Right atrium auricular region (tissue), 2 donors: ENCODE results near the gene ATRAID. TPM values are rescaled to one million over a fixed set of nuclear protein-coding genes. Genes with fewer than 3 reads are reported as not detected.

Experiments used
- DNase-seq: peaks from one replicate; pipeline ENCODE4 v3.0.0-alpha.2; 2019; ENCODE audit warnings: low spot score
- H3K27ac ChIP-seq, 2 donors: fragments of 200-600 bp; sonication (generic); 1 replicate in 1 of 2; 2 replicates in 1 of 2; pipeline ENCODE4 v1.5.1; 2016 to 2019
- H3K27me3 ChIP-seq, 2 donors: fragments of 200-600 bp; sonication (generic); one replicate each; pipeline versions ENCODE4 v1.5.1 to v1.6.0; 2017 to 2019
- H3K36me3 ChIP-seq: fragments of 200-600 bp; sonication (generic); one replicate; pipeline ENCODE4 v1.5.1; 2016
- H3K4me1 ChIP-seq, 2 donors: fragments of 200-600 bp; sonication (generic); one replicate each; pipeline versions ENCODE4 v1.5.1 to v1.6.0; 2017 to 2019
- H3K4me3 ChIP-seq, 2 donors: fragments of 200-600 bp; sonication (generic); 1 replicate in 1 of 2; 2 replicates in 1 of 2; pipeline ENCODE4 v1.5.1; 2017 to 2019; ENCODE audit warnings: mild to moderate bottlenecking in 1 of 2, moderate library complexity in 1 of 2
- H3K9me3 ChIP-seq, 2 donors: fragments of 200-600 bp; sonication (generic); one replicate each; pipeline ENCODE4 v1.5.1; 2019
- CTCF ChIP-seq, 2 donors: fragments of 200-600 bp; sonication (generic); IDR thresholded peaks; one replicate each; pipeline ENCODE4 v1.5.1; 2019; ENCODE audit warnings: antibody characterized with exemption in 2 of 2
- total RNA-seq, 2 donors: library from RNA; depleted of rRNA; stranded (reverse); fragments of >200 nt; gene quantifications; one replicate each; pipeline ENCODE4 v1.1.0, GENCODE V29; 2016

ATRAID gene
- total RNA-seq, 2 donors from 2014 or later: 193 TPM

GRCh38 chr2:27201675-27202074 is 10.2 kb upstream of the ATRAID start:
- DNase-seq: no peak
- H3K27ac ChIP-seq: no peak overlapping the region
- H3K4me1 ChIP-seq: no peaks in the 10 kb centered on the region
- H3K9me3 ChIP-seq: no peaks in the 10 kb centered on the region
- TF ChIP-seq CTCF (IDR thresholded peaks at IDR 0.05): no peak
- H3K4me3 ChIP-seq: no peak overlapping the region
- peaks cover 47% of the 10 kb centered on the region for H3K36me3 ChIP-seq
- no peaks in the 10 kb centered on the region for H3K27me3 ChIP-seq

GRCh38 chr2:27202854-27203253 is 9.0 kb upstream of the ATRAID start:
- Histone ChIP-seq H3K9me3 (no peaks in the 10 kb centered on the region), H3K36me3 (peaks cover 56% of the 10 kb centered on the region)

GRCh38 chr2:27203741-27204140 is 8.1 kb upstream of the ATRAID start:
- peaks cover 56% of the 10 kb centered on the region for H3K36me3 ChIP-seq
- no peaks in the 10 kb centered on the region for H3K4me1 ChIP-seq
- no peak for DNase-seq
- no peaks in the 10 kb centered on the region for H3K27me3 ChIP-seq
- no peak overlapping the region for H3K27ac ChIP-seq
- no peaks in the 10 kb centered on the region for H3K9me3 ChIP-seq
- TF ChIP-seq CTCF (IDR thresholded peaks at IDR 0.05): no peak
- no peak overlapping the region for H3K4me3 ChIP-seq

More at GRCh38 chr2:27202854-27203253, 9.0 kb upstream of the ATRAID start:
- Histone ChIP-seq H3K4me1 (no peaks in the 10 kb centered on the region), H3K27me3 (no peaks in the 10 kb centered on the region), H3K27ac (no peak overlapping the region), H3K4me3 (no peak overlapping the region)
- no peak for DNase-seq
- no peak for TF ChIP-seq CTCF (IDR thresholded peaks at IDR 0.05)

GRCh38 chr2:27204566-27204965 is 7.3 kb upstream of the ATRAID start:
- H3K27ac ChIP-seq: no peak overlapping the region
- no peak overlapping the region for H3K4me3 ChIP-seq
- no peak for DNase-seq
- no peak for TF ChIP-seq CTCF (IDR thresholded peaks at IDR 0.05)
- peaks cover 56% of the 10 kb centered on the region for H3K36me3 ChIP-seq
- H3K4me1 ChIP-seq: no peaks in the 10 kb centered on the region
- H3K9me3 ChIP-seq: no peaks in the 10 kb centered on the region
- no peaks in the 10 kb centered on the region for H3K27me3 ChIP-seq

GRCh38 chr2:27205206-27205605 is 6.6 kb upstream of the ATRAID start:
- Histone ChIP-seq H3K4me3 (no peak overlapping the region), H3K36me3 (peaks cover 53% of the 10 kb centered on the region), H3K9me3 (no peaks in the 10 kb centered on the region), H3K27me3 (no peaks in the 10 kb centered on the region), H3K4me1 (no peaks in the 10 kb centered on the region), H3K27ac (no peak overlapping the region)
- no peak for TF ChIP-seq CTCF (IDR thresholded peaks at IDR 0.05)
- DNase-seq: no peak

- Histone ChIP-seq H3K27ac (no peak overlapping the region), H3K36me3 (peaks cover 44% of the 10 kb centered on the region), H3K4me1 (peaks cover 0 to 5% of the 10 kb centered on the region in 2 donors), H3K9me3 (no peaks in the 10 kb centered on the region), H3K4me3 (no peak overlapping the region), H3K27me3 (no peaks in the 10 kb centered on the region)
- DNase-seq: no peak
- TF ChIP-seq CTCF (IDR thresholded peaks at IDR 0.05): no peak
Observed at GRCh38 chr2:27206346-27206745, 5.5 kb upstream of the ATRAID start.
